A549 (cell line): ENCODE results near the gene SLC7A6OS.

Experiments
- CHD4 ChIP-seq: fragments of 200-600 bp; sonication (generic); IDR thresholded peaks from 2 replicates; pipeline ENCODE4 v1.6.1; 2016; ENCODE audit warnings: antibody characterized with exemption, mild to moderate bottlenecking, borderline replicate concordance
- CTCF ChIP-seq: fragments of >200 bp; sonication (Bioruptor Twin); formaldehyde crosslinking; IDR thresholded peaks from 3 replicates; pipeline ENCODE4 v1.5.1; 2016
- USF2 ChIP-seq: fragments of 450-650 bp; IDR thresholded peaks from 2 replicates; pipeline ENCODE4 v1.6.1; 2014; ENCODE audit warnings: antibody characterized with exemption

GRCh38 chr16:68346892-68347480 lies 36.2 kb upstream of the SLC7A6OS start:
- TF ChIP-seq CHD4 (no peak), USF2 (no peak), CTCF (no peak)
